Liver (tissue), 9 donors: ENCODE results near the gene NUP205. TPM values are rescaled to one million over a fixed set of nuclear protein-coding genes. Genes with fewer than 3 reads are reported as not detected.

Source experiments
- DNase-seq: peaks from one replicate; pipeline ENCODE4 v3.0.0-alpha.2; 2017; ENCODE audit warnings: low spot score
- H3K27ac ChIP-seq, 2 donors: one replicate each; pipeline ENCODE4 v1.7.0; 2013; ENCODE audit warnings: inconsistent platforms in 2 of 2, low read length in 2 of 2, control low read depth in 1 of 2, low read depth in 1 of 2, mild to moderate bottlenecking in 1 of 2
- H3K27me3 ChIP-seq, 4 donors: one replicate each; pipeline versions ENCODE4 v1.6.1 to v1.7.0; 2013; ENCODE audit warnings: low read length in 3 of 4, inconsistent platforms in 1 of 4, mild to moderate bottlenecking in 1 of 4, moderate library complexity in 1 of 4; ENCODE audit not compliant: control insufficient read depth in 4 of 4, insufficient read depth in 4 of 4
- H3K36me3 ChIP-seq, 4 donors: one replicate each; pipeline versions ENCODE4 v1.6.1 to v1.7.0; 2013; ENCODE audit warnings: low read length in 3 of 4, mild to moderate bottlenecking in 3 of 4, low read depth in 1 of 4, moderate library complexity in 1 of 4; ENCODE audit not compliant: control insufficient read depth in 4 of 4, insufficient read depth in 3 of 4
- H3K4me1 ChIP-seq, 4 donors: one replicate each; pipeline versions ENCODE4 v1.6.1 to v1.7.0; 2013; ENCODE audit warnings: low read length in 3 of 4, mild to moderate bottlenecking in 3 of 4, moderate library complexity in 1 of 4; ENCODE audit not compliant: control insufficient read depth in 4 of 4, insufficient read depth in 4 of 4
- H3K4me3 ChIP-seq, 3 donors: one replicate each; pipeline versions ENCODE4 v1.6.1 to v1.7.0; 2013; ENCODE audit warnings: low read length in 3 of 3, control low read depth in 1 of 3, low read depth in 1 of 3, mild to moderate bottlenecking in 1 of 3
- H3K9ac ChIP-seq, 2 donors: one replicate each; pipeline ENCODE4 v1.7.0; 2013; ENCODE audit warnings: low read length in 2 of 2, mild to moderate bottlenecking in 2 of 2, moderate library complexity in 2 of 2, control low read depth in 1 of 2, low read depth in 1 of 2
- H3K9me3 ChIP-seq, 4 donors: one replicate each; pipeline versions ENCODE4 v1.6.1 to v1.7.0; 2013; ENCODE audit warnings: low read length in 3 of 4; ENCODE audit not compliant: control insufficient read depth in 4 of 4
- CTCF ChIP-seq: fragments of 150-350 bp; IDR thresholded peaks from 2 replicates; pipeline ENCODE4 v1.5.1; 2017; ENCODE audit warnings: improper control_type of control experiment, low read depth, low read length; ENCODE audit not compliant: missing input control
- FOXA1 ChIP-seq: IDR thresholded peaks from 2 replicates; pipeline ENCODE4 v1.6.1; 2016; ENCODE audit warnings: antibody characterized with exemption
- FOXA2 ChIP-seq: IDR thresholded peaks from 2 replicates; pipeline ENCODE4 v1.6.1; 2016; ENCODE audit warnings: antibody characterized with exemption
- GABPA ChIP-seq, 2 donors: IDR thresholded peaks in 1 of 2; conservative IDR thresholded peaks in 1 of 2; 2 replicates each; pipeline ENCODE4 v1.6.1; 2016; ENCODE audit warnings: antibody characterized with exemption in 2 of 2, mild to moderate bottlenecking in 1 of 2, moderate library complexity in 1 of 2
- HNF4G ChIP-seq: IDR thresholded peaks from 2 replicates; pipeline ENCODE4 v1.6.1; 2016; ENCODE audit warnings: antibody characterized with exemption
- MAX ChIP-seq: IDR thresholded peaks from 2 replicates; pipeline ENCODE4 v1.6.1; 2016; ENCODE audit warnings: antibody characterized with exemption
- NR2F2 ChIP-seq: IDR thresholded peaks from 2 replicates; pipeline ENCODE4 v1.6.1; 2016; ENCODE audit warnings: antibody characterized with exemption
- RXRA ChIP-seq, 2 donors: IDR thresholded peaks; 2 replicates each; pipeline ENCODE4 v1.6.1; 2017 to 2018; ENCODE audit warnings: antibody characterized with exemption in 2 of 2, mild to moderate bottlenecking in 1 of 2
- SP1 ChIP-seq: IDR thresholded peaks from 2 replicates; pipeline ENCODE4 v1.6.1; 2018; ENCODE audit warnings: antibody characterized with exemption, mild to moderate bottlenecking
- WGBS: extraction: QIAGEN DNeasy Blood & Tissue Kit; methylation state at CpG from one replicate; pipeline ENCODE4 v1.1.7; 2013; 5-methylcytosine and 5-hydroxymethylcytosine counted together
- polyA plus RNA-seq, 2 donors: library from polyadenylated mRNA; stranded (reverse) in 1 of 2; unstranded in 1 of 2; fragments of 200-250 nt in 1 of 2; fragments of >200 nt in 1 of 2; fragmentation: Nextera tagmentation in 1 of 2; extraction: Ambion mirVana in 1 of 2; gene quantifications; one replicate each; pipeline versions ENCODE4 v1.2.1 to v1.2.3, GENCODE V29; 2013 to 2015
- total RNA-seq, 2 donors: library from RNA; depleted of rRNA; stranded (reverse); fragments of >200 nt; gene quantifications; one replicate each; pipeline ENCODE4 v1.2.3, GENCODE V29; 2014
- TF ChIP-seq, protein P1 (sequence below): IDR thresholded peaks from 2 replicates; pipeline ENCODE4 v1.6.1; 2016; ENCODE audit warnings: antibody characterized with exemption
- TF ChIP-seq, protein P2 (sequence below): IDR thresholded peaks from 2 replicates; pipeline ENCODE4 v1.6.1; 2016; ENCODE audit warnings: antibody characterized with exemption, mild to moderate bottlenecking
- donor health status: healthy.
- donor health status: healthy.
- donor health status: healthy.
- donor health status: healthy.
- donor health status: healthy.

The NUP205 gene
- total and polyA plus RNA-seq, 4 donors: 6.3 to 27.8 (median 12.0) TPM

- no peak for TF ChIP-seq GABPA (IDR thresholded peaks at IDR 0.05 in 1 of 2, conservative IDR thresholded peaks at IDR 0.05 in 1 of 2)
- TF ChIP-seq MAX: no peak
- no peak for TF ChIP-seq FOXA1
- Histone ChIP-seq H3K4me1 (peaks cover 0 to 8% (median 6%) of the 10 kb centered on the region in 4 donors), H3K4me3 (no peak overlapping the region), H3K27me3 (no peaks in the 10 kb centered on the region), H3K9me3 (no peaks in the 10 kb centered on the region), H3K27ac (no peak overlapping the region), H3K9ac (no peak overlapping the region), H3K36me3 (no peaks in the 10 kb centered on the region)
- 95% methylated on average over 3 of the region's 3 CpGs for WGBS
- DNase-seq: no peak
These were observed 125.9 kb downstream of the NUP205 start for GRCh38 chr7:135683609-135684008.

DNA sequence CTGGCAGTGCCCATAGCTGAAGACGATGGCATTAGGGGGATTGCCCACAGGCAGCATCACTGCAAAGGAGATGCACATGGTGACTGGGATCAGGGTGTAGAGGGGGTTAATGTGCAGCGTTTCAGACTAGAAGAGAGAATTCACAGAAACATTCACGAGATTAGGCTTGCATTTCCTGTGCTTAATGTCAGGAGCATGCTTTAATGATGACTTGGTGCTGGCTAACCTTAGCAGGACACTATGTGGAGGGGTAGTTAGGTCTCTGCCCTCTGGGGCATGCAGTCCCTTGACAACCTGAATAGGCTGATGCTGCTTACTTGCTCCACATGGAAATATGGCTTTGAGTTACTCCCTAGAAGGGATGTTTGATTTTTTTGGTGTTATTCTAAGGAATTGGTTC, 126.4 kb downstream of the NUP205 start:
- H3K36me3 ChIP-seq: no peaks in the 10 kb centered on the region
- no peaks in the 10 kb centered on the region for H3K27me3 ChIP-seq
- TF ChIP-seq, protein P1, sequence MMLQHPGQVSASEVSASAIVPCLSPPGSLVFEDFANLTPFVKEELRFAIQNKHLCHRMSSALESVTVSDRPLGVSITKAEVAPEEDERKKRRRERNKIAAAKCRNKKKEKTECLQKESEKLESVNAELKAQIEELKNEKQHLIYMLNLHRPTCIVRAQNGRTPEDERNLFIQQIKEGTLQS: no peak
- TF ChIP-seq RXRA (IDR thresholded peaks at IDR 0.05): peak; percentile 42 to 71
- no peak for TF ChIP-seq CTCF
- WGBS: 76% methylated on average over 3 of the region's 3 CpGs
- DNase-seq: no peak
- H3K4me3 ChIP-seq: no peak overlapping the region
- no peaks in the 10 kb centered on the region for H3K9me3 ChIP-seq
- peaks cover 0 to 4% (median 1%) of the 10 kb centered on the region in 4 donors for H3K4me1 ChIP-seq
- H3K27ac ChIP-seq: no peak overlapping the region
- H3K9ac ChIP-seq: no peak overlapping the region

DNA sequence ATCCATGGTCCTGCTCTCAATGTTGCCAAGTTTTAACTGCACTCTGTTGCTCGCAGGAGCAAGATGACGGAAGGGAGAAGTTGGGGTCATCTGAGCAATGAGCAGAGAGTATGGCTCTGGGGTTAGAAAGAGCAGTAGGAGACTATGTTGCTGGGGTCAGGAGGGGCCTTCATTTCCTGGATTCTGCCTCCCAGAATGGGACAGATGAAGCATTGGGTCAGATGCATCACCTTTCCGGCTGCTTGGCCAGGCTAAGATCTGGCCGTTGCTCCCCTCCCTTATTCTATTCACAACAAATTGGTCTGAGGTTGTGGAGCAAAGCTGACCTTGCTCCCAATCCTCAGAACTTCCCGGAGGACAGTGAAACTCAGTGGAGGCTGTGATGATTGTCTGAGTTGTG, 127.0 kb downstream of the NUP205 start:
- H3K27me3 ChIP-seq: no peaks in the 10 kb centered on the region
- no peak for DNase-seq
- no peaks in the 10 kb centered on the region for H3K9me3 ChIP-seq
- WGBS: 78% methylated on average over 5 of the region's 5 CpGs
- H3K4me1 ChIP-seq: peaks cover 0 to 4% (median 0%) of the 10 kb centered on the region in 4 donors
- TF ChIP-seq, protein P2, sequence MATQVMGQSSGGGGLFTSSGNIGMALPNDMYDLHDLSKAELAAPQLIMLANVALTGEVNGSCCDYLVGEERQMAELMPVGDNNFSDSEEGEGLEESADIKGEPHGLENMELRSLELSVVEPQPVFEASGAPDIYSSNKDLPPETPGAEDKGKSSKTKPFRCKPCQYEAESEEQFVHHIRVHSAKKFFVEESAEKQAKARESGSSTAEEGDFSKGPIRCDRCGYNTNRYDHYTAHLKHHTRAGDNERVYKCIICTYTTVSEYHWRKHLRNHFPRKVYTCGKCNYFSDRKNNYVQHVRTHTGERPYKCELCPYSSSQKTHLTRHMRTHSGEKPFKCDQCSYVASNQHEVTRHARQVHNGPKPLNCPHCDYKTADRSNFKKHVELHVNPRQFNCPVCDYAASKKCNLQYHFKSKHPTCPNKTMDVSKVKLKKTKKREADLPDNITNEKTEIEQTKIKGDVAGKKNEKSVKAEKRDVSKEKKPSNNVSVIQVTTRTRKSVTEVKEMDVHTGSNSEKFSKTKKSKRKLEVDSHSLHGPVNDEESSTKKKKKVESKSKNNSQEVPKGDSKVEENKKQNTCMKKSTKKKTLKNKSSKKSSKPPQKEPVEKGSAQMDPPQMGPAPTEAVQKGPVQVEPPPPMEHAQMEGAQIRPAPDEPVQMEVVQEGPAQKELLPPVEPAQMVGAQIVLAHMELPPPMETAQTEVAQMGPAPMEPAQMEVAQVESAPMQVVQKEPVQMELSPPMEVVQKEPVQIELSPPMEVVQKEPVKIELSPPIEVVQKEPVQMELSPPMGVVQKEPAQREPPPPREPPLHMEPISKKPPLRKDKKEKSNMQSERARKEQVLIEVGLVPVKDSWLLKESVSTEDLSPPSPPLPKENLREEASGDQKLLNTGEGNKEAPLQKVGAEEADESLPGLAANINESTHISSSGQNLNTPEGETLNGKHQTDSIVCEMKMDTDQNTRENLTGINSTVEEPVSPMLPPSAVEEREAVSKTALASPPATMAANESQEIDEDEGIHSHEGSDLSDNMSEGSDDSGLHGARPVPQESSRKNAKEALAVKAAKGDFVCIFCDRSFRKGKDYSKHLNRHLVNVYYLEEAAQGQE: no peak
- TF ChIP-seq, protein P1: no peak
- no peak for TF ChIP-seq RXRA (IDR thresholded peaks at IDR 0.05)
- no peak for TF ChIP-seq HNF4G
- TF ChIP-seq FOXA2: no peak
- peak; percentile 82 for TF ChIP-seq NR2F2
- no peak for TF ChIP-seq SP1
- no peaks in the 10 kb centered on the region for H3K36me3 ChIP-seq
- no peak overlapping the region for H3K9ac ChIP-seq
- H3K4me3 ChIP-seq: no peak overlapping the region
- H3K27ac ChIP-seq: no peak overlapping the region
